GM12872 (cell line): ENCODE results near the gene TP53I13.

Experiments
- CTCF ChIP-seq: IDR thresholded peaks from 3 replicates; pipeline ENCODE4 v1.5.1; 2011; ENCODE audit warnings: low read depth, mild to moderate bottlenecking, low read length, moderate library complexity; ENCODE audit not compliant: insufficient read depth

Gene TP53I13

GRCh38 chr17:29549177-29549923, 19.2 kb upstream of the TP53I13 start:
- TF ChIP-seq CTCF, result no peak

- TF ChIP-seq CTCF, result no peak
These were observed 12.7 kb upstream of the TP53I13 start for GRCh38 chr17:29555840-29556239.

- TF ChIP-seq CTCF, result no peak
These were observed 11.3 kb upstream of the TP53I13 start for GRCh38 chr17:29557085-29557738.

GRCh38 chr17:29557739-29558116, 10.8 kb upstream of the TP53I13 start:
- no peak for TF ChIP-seq CTCF

- TF ChIP-seq CTCF, result no peak
These were observed 8.9 kb upstream of the TP53I13 start for GRCh38 chr17:29559640-29560039.

- TF ChIP-seq CTCF, result no peak
These were observed 8.2 kb upstream of the TP53I13 start for GRCh38 chr17:29560316-29560715.

GRCh38 chr17:29561554-29562517, 6.7 kb upstream of the TP53I13 start:
- no peak for TF ChIP-seq CTCF
